LNCaP clone FGC (cell line): Measurements from ENCODE around the gene BICDL1.
"Not testable (repeated sequence)": the region's sequence is repeated elsewhere in the genome, so short reads cannot be mapped to it uniquely, and the experiment has no call there.

Experiments used
- DNase-seq: peaks from one replicate; pipeline ENCODE4 v3.0.0-alpha.2; 2011; ENCODE audit warnings: low read depth
- H3K4me3 ChIP-seq: 2 replicates; pipeline ENCODE4 v1.5.1; 2011; ENCODE audit warnings: mild to moderate bottlenecking, low read depth, low read length, control low read depth
- CTCF ChIP-seq: IDR thresholded peaks from 2 replicates; pipeline ENCODE4 v1.5.1; 2012; ENCODE audit warnings: mild to moderate bottlenecking; ENCODE audit not compliant: control insufficient read depth, insufficient read depth; ENCODE audit errors: extremely low read depth

The BICDL1 gene

GRCh38 chr12:120000556-120000955 lies 11.5 kb downstream of the BICDL1 start:
- no peak for TF ChIP-seq CTCF
- H3K4me3 ChIP-seq: no peak overlapping the region
- no peak for DNase-seq

GRCh38 chr12:120006258-120006975 lies 17.4 kb downstream of the BICDL1 start:
- no peak overlapping the region for H3K4me3 ChIP-seq
- DNase-seq: no peak
- TF ChIP-seq CTCF: no peak

- TF ChIP-seq CTCF: no peak
- H3K4me3 ChIP-seq: no peak overlapping the region
- no peak for DNase-seq
These were observed 18.2 kb downstream of the BICDL1 start for GRCh38 chr12:120007272-120007671.

GRCh38 chr12:120010661-120011230 lies 21.7 kb downstream of the BICDL1 start:
- no peak for DNase-seq
- TF ChIP-seq CTCF: no peak
- no peak overlapping the region for H3K4me3 ChIP-seq

- no peak for DNase-seq
- H3K4me3 ChIP-seq: no peak overlapping the region
- no peak for TF ChIP-seq CTCF
These were observed 23.1 kb downstream of the BICDL1 start for GRCh38 chr12:120012067-120012621.

GRCh38 chr12:120013659-120014380 lies 24.8 kb downstream of the BICDL1 start:
- no peak for TF ChIP-seq CTCF
- no peak for DNase-seq

GRCh38 chr12:120014381-120014735 lies 25.3 kb downstream of the BICDL1 start:
- DNase-seq, H3K4me3 ChIP-seq: not testable (repeated sequence)

More at GRCh38 chr12:120013659-120014380, 24.8 kb downstream of the BICDL1 start:
- H3K4me3 ChIP-seq: no peak overlapping the region
